ENCODE results near the gene TAF5L.

- TF ChIP-seq POLR2A (IDR thresholded peaks at IDR 0.05) (no peak), CTCF (IDR thresholded peaks at IDR 0.05 in 8 of 11, conservative IDR thresholded peaks at IDR 0.05 in 3 of 11) (no peak)
Measured at GRCh38 chr1:229619614-229620013, 6.3 kb downstream of the TAF5L start.

Measured in spleen (tissue), 7 donors.